GM12878 (cell line): ENCODE measurements around the gene MRNIP. TPM values are rescaled to one million over a fixed set of nuclear protein-coding genes. Genes with fewer than 3 reads are reported as not detected.
A peak's percentile ranks its signal among the peaks of the same experiment; 100 is the strongest.

ENCODE experiments used
- BMI1 ChIP-seq: fragments of 450-650 bp; IDR thresholded peaks from 2 replicates; pipeline ENCODE4 v1.6.1; 2016; ENCODE audit warnings: mild to moderate bottlenecking, moderate library complexity, borderline replicate concordance
- CUX1 ChIP-seq: IDR thresholded peaks from 2 replicates; pipeline ENCODE4 v1.6.1; 2012; ENCODE audit warnings: improper control_type of control experiment, low read depth, low read length; ENCODE audit not compliant: insufficient replicate concordance
- EGR1 ChIP-seq, 2 experiments: IDR thresholded peaks; 1 replicate in 1 of 2; 2 replicates in 1 of 2; pipeline ENCODE4 v1.6.1; 2011 to 2012; ENCODE audit warnings: low read depth in 2 of 2, low read length in 2 of 2, borderline replicate concordance in 1 of 2, mild to moderate bottlenecking in 1 of 2, moderate library complexity in 1 of 2
- EZH2 ChIP-seq: IDR thresholded peaks from 2 replicates; pipeline ENCODE4 v1.6.1; 2012; ENCODE audit warnings: low read depth, mild to moderate bottlenecking, control low read depth, inconsistent platforms, low read length, borderline replicate concordance; ENCODE audit not compliant: control insufficient read depth
- FOS ChIP-seq: IDR thresholded peaks from 3 replicates; pipeline ENCODE4 v1.6.1; 2011; ENCODE audit warnings: borderline replicate concordance; ENCODE audit not compliant: insufficient read length; ENCODE audit errors: extremely low read depth
- RFX5 ChIP-seq: IDR thresholded peaks from 2 replicates; pipeline ENCODE4 v1.6.1; 2011; ENCODE audit warnings: low read depth, low read length, improper control_type of control experiment
- TBL1XR1 ChIP-seq: IDR thresholded peaks from 2 replicates; pipeline ENCODE4 v1.6.1; 2012; ENCODE audit warnings: low read depth, low read length, improper control_type of control experiment
- YY1 ChIP-seq: IDR thresholded peaks from 2 replicates; pipeline ENCODE4 v1.6.1; 2011; ENCODE audit warnings: low read depth, mild to moderate bottlenecking, low read length
- ZBED1 ChIP-seq: IDR thresholded peaks from 2 replicates; pipeline ENCODE4 v1.6.1; 2016; ENCODE audit warnings: borderline replicate concordance
- ZBTB11 ChIP-seq: fragments of 450-650 bp; formaldehyde crosslinking; IDR thresholded peaks from 2 replicates; pipeline ENCODE4 v1.5.0; 2022; ENCODE audit warnings: mild to moderate bottlenecking, missing genetic modification characterization
- ZBTB4 ChIP-seq: fragments of 450-650 bp; formaldehyde crosslinking; IDR thresholded peaks from 2 replicates; pipeline ENCODE4 v1.4.0; 2022; ENCODE audit warnings: mild to moderate bottlenecking, moderate library complexity
- ZNF687 ChIP-seq: fragments of 450-650 bp; IDR thresholded peaks from 2 replicates; pipeline ENCODE4 v1.6.1; 2017; ENCODE audit warnings: mild to moderate bottlenecking, moderate library complexity
- polyA plus RNA-seq, 11 experiments: library from polyadenylated mRNA; depleted of rRNA in 4 of 11; unstranded in 6 of 11; stranded (reverse) in 5 of 11; fragments of >200 nt; fragmentation: Nextera tagmentation in 4 of 11; fragmentation: Illumina TruSeq in 1 of 11; extraction: Ambion mirVana in 4 of 11; extraction: Trizol in 1 of 11; gene quantifications; 1 replicate in 1 of 11; 2 replicates in 10 of 11; pipeline versions ENCODE4 v1.2.1 to v1.2.3, GENCODE V29; 2011 to 2016; ENCODE audit warnings: inconsistent platforms in 2 of 11, missing spikeins in 2 of 11, low read depth in 1 of 11
- total RNA-seq, 4 experiments: library from RNA; depleted of rRNA in 3 of 4; stranded (reverse); fragments of >200 nt in 3 of 4; fragmentation: Illumina TruSeq in 1 of 4; extraction: Trizol in 1 of 4; gene quantifications; 2 replicates each; pipeline versions ENCODE4 v1.2.1 to v1.2.3, GENCODE V29; 2013 to 2021

Gene MRNIP
- total and polyA plus RNA-seq, 10 of the 15 experiments (the other 5 are each of a cell fraction or from before 2014, with no cell fraction given) = 2.4 to 30.4 (median 13.1) TPM

GRCh38 chr5:179821298-179822058, 37.1 kb downstream of the MRNIP start (continued):
- no peak for TF ChIP-seq BMI1
- TF ChIP-seq ZBED1 = no peak; the same call in 1 of the 2 replicates
- no peak for TF ChIP-seq EZH2
- no peak for TF ChIP-seq FOS
- TF ChIP-seq ZBTB11 (CRISPR knock-in tag) = no peak
- TF ChIP-seq ZNF687 = no peak
- no peak for TF ChIP-seq EGR1 (IDR thresholded peaks at IDR 0.05; ENCODE audit: borderline replicate concordance in 1 of 2, low read depth in 2 of 2, low read length in 2 of 2)
- no peak for TF ChIP-seq CUX1
- TF ChIP-seq YY1 = peak; percentile 32; the same call in 1 of the 2 replicates
- TF ChIP-seq ZBTB4 (CRISPR knock-in tag) = no peak
- TF ChIP-seq TBL1XR1 = no peak
- no peak for TF ChIP-seq RFX5
